Type B pancreatic cell (in vitro differentiated cells): ENCODE results near the gene TMEM97. TPM values are rescaled to one million over a fixed set of nuclear protein-coding genes. Genes with fewer than 3 reads are reported as not detected.

Experiments used
- DNase-seq: peaks from one replicate; pipeline ENCODE4 v3.0.0; 2021; ENCODE audit warnings: mixed read lengths; ENCODE audit not compliant: unreplicated experiment; ENCODE audit errors: extremely low spot score
- H3K27ac Mint-ChIP-seq: 2 replicates; pipeline ENCODE4 v1.8.0; 2021; ENCODE audit warnings: mild to moderate bottlenecking, mixed read lengths
- H3K27me3 Mint-ChIP-seq: 2 replicates; pipeline ENCODE4 v1.8.0; 2021; ENCODE audit warnings: mixed read lengths
- H3K36me3 Mint-ChIP-seq: 2 replicates; pipeline ENCODE4 v1.8.0; 2021; ENCODE audit warnings: mixed read lengths
- H3K4me1 Mint-ChIP-seq: one replicate; pipeline ENCODE4 v1.8.0; 2021; ENCODE audit warnings: mixed read lengths; ENCODE audit not compliant: unreplicated experiment
- H3K4me3 Mint-ChIP-seq: 2 replicates; pipeline ENCODE4 v1.8.0; 2021; ENCODE audit warnings: mild to moderate bottlenecking, mixed read lengths
- H3K9me3 Mint-ChIP-seq: 2 replicates; pipeline ENCODE4 v1.8.0; 2021; ENCODE audit warnings: mixed read lengths
- total RNA-seq: library from RNA; stranded (reverse); gene quantifications from 2 replicates; pipeline ENCODE4 v1.2.1, GENCODE V29; 2021; ENCODE audit warnings: low replicate concordance
- TF ChIP-seq, protein P1 (sequence below): fragments of 200-600 bp; sonication (generic); conservative IDR thresholded peaks from 2 replicates; pipeline ENCODE4 v1.5.0; 2021; ENCODE audit warnings: antibody characterized with exemption, mild to moderate bottlenecking

TMEM97 gene
- total RNA-seq, 1 donor from 2014 or later = 99.9 TPM

DNA sequence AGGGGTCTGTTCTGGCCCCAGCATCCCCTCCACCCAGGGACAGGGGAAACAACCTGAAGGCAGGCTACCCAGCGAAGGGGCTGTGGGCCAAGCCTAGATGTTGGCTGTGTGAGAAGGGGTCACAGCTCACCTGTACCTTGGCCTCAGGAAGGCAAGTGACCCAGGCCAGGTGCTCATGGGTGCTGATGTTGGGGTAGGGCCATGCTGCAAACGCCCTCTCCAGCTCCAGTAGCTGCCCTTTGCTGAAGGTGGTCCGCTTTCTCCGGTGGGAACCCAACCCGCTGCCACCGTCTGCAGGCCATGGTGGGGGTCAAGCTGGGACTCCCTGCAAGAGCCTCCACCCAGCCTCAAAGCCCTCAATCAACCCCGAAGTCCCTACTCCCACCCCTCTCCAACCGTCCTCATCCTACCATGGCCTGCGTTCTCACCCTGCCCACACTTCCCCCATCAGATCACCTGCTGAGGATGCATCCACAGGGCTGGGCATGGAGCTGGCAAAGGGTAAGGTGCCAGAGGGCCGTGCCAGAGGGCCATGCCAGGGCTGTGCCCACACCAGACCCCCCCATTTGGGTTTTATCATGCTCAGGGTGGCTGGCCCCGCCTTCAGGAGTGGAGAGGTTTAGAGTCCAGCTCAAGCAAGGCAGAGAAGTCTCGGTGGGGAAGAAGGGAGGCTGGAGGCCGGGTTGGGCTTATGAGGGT is 45.8 kb downstream of the TMEM97 start, which contains the start of gene SEBOX:
Gene SEBOX, minus strand, starts transcription at position 535 of the 699 bp plus-strand sequence. Its CDS starts 48 bp downstream, at position 487.
- H3K36me3 Mint-ChIP-seq = peaks cover 5% of the 10 kb centered on the region
- no peaks in the 10 kb centered on the region for H3K9me3 Mint-ChIP-seq
- H3K27ac Mint-ChIP-seq = no peak within 1 kb of the TSS
- no peak for DNase-seq
- H3K27me3 Mint-ChIP-seq = no peaks in the 10 kb centered on the region
- H3K4me3 Mint-ChIP-seq = no peak within 1 kb of the TSS
- peaks cover 2% of the 10 kb centered on the region for H3K4me1 Mint-ChIP-seq
- TF ChIP-seq, protein P1, sequence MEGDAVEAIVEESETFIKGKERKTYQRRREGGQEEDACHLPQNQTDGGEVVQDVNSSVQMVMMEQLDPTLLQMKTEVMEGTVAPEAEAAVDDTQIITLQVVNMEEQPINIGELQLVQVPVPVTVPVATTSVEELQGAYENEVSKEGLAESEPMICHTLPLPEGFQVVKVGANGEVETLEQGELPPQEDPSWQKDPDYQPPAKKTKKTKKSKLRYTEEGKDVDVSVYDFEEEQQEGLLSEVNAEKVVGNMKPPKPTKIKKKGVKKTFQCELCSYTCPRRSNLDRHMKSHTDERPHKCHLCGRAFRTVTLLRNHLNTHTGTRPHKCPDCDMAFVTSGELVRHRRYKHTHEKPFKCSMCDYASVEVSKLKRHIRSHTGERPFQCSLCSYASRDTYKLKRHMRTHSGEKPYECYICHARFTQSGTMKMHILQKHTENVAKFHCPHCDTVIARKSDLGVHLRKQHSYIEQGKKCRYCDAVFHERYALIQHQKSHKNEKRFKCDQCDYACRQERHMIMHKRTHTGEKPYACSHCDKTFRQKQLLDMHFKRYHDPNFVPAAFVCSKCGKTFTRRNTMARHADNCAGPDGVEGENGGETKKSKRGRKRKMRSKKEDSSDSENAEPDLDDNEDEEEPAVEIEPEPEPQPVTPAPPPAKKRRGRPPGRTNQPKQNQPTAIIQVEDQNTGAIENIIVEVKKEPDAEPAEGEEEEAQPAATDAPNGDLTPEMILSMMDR = no peak

DNA sequence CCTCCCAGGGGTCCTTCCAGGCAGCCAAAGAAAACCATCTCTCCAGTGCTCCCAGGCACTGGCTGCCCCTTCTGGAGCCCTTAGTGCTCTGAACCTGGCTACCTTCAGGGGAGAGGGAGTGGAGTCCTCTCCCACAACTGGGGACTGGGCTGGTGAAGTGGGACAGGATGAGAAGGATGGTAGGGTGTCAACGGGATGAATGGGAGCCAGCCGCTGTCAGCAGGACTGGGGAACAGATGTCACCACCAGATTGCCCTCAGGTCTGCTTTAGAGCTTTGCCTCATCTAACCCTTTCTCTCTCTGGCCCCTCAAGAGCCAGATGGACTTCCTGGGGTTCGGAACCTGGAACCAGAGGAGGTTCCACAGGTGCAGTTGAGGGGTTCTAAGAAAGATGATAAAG is 46.5 kb downstream of the TMEM97 start:
- Mint-ChIP-seq H3K27me3 (no peaks in the 10 kb centered on the region), H3K4me1 (peaks cover 9% of the 10 kb centered on the region), H3K4me3 (no peak overlapping the region), H3K9me3 (no peaks in the 10 kb centered on the region), H3K36me3 (peaks cover 2% of the 10 kb centered on the region), H3K27ac (no peak overlapping the region)
- DNase-seq = no peak
- TF ChIP-seq, protein P1 = no peak

DNA sequence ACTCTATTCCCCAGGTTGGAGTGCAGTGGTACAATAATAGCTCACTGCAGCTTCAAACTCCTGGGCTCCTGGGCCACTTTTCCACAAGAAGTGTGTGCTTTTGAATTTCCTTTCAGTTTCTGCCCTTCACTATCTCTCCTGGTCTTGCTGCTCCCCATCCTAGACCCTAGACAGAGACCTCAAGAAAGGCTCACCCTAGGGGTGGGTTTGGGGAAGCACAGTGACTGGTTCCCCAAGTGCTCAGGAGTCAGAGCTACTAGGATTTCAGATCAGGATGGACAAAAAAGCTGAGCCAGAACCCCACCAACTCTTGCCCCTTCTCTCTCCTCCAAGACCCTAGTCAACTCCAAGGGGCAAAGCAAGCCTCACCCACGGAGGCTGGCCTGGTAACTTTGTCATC is 47.6 kb downstream of the TMEM97 start:
- H3K9me3 Mint-ChIP-seq = no peaks in the 10 kb centered on the region
- H3K36me3 Mint-ChIP-seq = no peaks in the 10 kb centered on the region
- H3K4me3 Mint-ChIP-seq = no peak overlapping the region
- peaks cover 17% of the 10 kb centered on the region for H3K4me1 Mint-ChIP-seq
- peaks cover 4% of the 10 kb centered on the region for H3K27me3 Mint-ChIP-seq
- DNase-seq = no peak
- TF ChIP-seq, protein P1 = peak; percentile 14
- H3K27ac Mint-ChIP-seq = no peak overlapping the region

DNA sequence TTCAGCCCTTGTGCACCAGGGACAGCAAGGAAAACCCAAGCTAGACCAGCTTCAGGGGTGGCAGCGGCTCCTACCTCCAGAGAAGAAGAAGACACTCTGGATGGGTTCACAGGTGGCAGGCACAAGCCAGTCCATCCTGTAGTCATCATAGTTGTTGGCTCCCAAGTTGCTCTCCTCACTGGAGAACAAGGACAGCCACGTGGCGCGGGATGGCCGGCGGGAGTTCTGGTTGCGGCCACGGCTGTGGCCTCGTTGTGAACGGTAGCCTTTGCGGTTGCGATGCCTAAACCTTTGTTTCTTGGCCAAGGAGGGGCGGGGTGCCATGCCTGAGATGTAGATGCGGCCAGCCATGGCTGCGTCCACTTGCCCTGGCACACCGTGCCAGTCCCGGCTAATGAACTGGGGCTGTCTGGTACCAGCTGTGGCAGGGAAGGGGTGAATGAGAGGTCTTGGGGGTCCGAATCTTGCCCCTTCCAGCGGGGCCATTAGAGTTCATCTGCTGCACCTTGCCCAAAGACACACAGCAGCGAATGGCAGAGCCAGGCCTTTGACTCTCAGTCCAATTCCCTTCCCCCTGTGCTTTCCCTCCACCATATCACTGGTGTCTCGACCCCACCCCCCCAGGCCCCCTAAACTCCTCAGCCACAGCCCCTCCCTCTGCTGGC is 48.8 kb downstream of the TMEM97 start:
- TF ChIP-seq, protein P1 = no peak
- Mint-ChIP-seq H3K36me3 (no peaks in the 10 kb centered on the region), H3K27me3 (peaks cover 4% of the 10 kb centered on the region), H3K4me1 (peaks cover 19% of the 10 kb centered on the region), H3K27ac (no peak overlapping the region), H3K9me3 (no peaks in the 10 kb centered on the region), H3K4me3 (no peak overlapping the region)
- DNase-seq = no peak

DNA sequence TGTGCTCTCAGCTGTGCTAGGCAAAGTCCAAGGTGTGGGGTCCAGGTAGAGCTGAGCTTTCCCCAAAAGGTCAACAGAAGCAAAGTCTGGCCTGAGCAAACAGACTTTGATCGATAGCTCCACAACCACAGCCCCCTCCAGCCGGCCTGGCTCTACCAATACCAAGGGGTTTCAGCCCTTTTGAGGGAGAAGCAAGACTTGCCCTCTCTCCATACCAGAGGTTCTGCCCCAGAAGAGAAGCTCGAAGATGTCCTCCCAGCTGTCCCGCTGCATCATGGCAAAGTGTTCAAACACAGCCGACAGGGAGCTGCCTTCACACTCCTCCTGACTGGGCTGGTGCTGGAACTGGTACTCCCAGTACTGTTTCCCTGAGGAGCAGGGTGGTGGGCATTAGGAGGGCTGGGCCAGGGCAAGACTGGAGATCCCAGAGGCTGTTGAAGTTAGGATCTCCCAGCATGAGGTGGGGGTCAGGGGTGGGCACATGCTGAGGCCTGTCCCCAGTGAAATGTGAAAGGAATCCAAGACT is 49.4 kb downstream of the TMEM97 start:
- Mint-ChIP-seq H3K27me3 (peaks cover 6% of the 10 kb centered on the region), H3K36me3 (no peaks in the 10 kb centered on the region), H3K27ac (no peak overlapping the region), H3K4me1 (peaks cover 24% of the 10 kb centered on the region), H3K4me3 (no peak overlapping the region), H3K9me3 (no peaks in the 10 kb centered on the region)
- DNase-seq = no peak
- TF ChIP-seq, protein P1 = no peak
